ENCODE results near the gene HABP4.

The HABP4 gene

GRCh38 chr9:96524764-96525163, 74.8 kb downstream of the HABP4 start:
- no peak for DNase-seq

- DNase-seq: no peak
These were observed 82.2 kb downstream of the HABP4 start for GRCh38 chr9:96532173-96532572.

- no peak for DNase-seq
These were observed 90.1 kb downstream of the HABP4 start for GRCh38 chr9:96540106-96540505.

Data from activated CD4-positive, alpha-beta T cell treated with anti-CD3 and anti-CD28 coated beads, Interleukin-2, amount 50 U/mL, for 16 hours (primary cell).